HCT116 (cell line): ENCODE measurements around the gene MOB3A. TPM values are rescaled to one million over a fixed set of nuclear protein-coding genes. Genes with fewer than 3 reads are reported as not detected.
"Not testable (repeated sequence)": the region's sequence is repeated elsewhere in the genome, so short reads cannot be mapped to it uniquely, and the experiment has no call there.

ENCODE experiments used
- ATAC-seq: fragments of 200-7000 bp; cut with Tn5 transposase; 2 replicates; pipeline ENCODE4 v1.9.1; 2020; ENCODE audit warnings: mild to moderate bottlenecking, moderate library complexity
- BruUV-seq: library from RNA; stranded (reverse); fragments of 400-500 nt; replicated peaks from 2 replicates; lab custom pipeline; 2021; lab: Mats Ljungman, UMichigan
- CTCF ChIA-PET: fragments of 300-600 bp; sonication (Branson Sonifier 250); formaldehyde crosslinking; loops from one replicate; lab custom pipeline; 2021; ENCODE audit warnings: antibody characterized with exemption; lab: Charles Lee
- POLR2A ChIA-PET: fragments of 300-600, 350-600 bp; sonication (Branson Sonifier 250); formaldehyde crosslinking; loops from one replicate; lab custom pipeline; 2021; ENCODE audit warnings: antibody characterized with exemption; lab: Charles Lee
- RAD21 ChIA-PET, 2 experiments: fragments of 300-600 bp; sonication (Branson Sonifier 250); formaldehyde crosslinking; loops; one replicate each; lab custom pipeline; 2023; ENCODE audit warnings: low total read pairs in 2 of 2; ENCODE audit not compliant: uncharacterized antibody in 2 of 2, unreplicated experiment in 2 of 2, low non-redundant PET in 1 of 2; lab: Charles Lee
- DNase-seq: peaks from one replicate; pipeline ENCODE4 v3.0.0-alpha.2; 2010; ENCODE audit warnings: low read depth, low spot score
- H2AFZ ChIP-seq: fragments of 200-600 bp; shearing (Covaris generic), sonication (generic); 2 replicates; pipeline ENCODE4 v1.6.1; 2017; ENCODE audit warnings: low read depth, mixed run types, mixed read lengths, antibody characterized with exemption, low read length; ENCODE audit not compliant: poor library complexity, severe bottlenecking
- H3K27ac ChIP-seq: 2 replicates; pipeline ENCODE4 v1.5.1; 2012; ENCODE audit warnings: low read depth, low read length
- H3K27me3 ChIP-seq: fragments of 200-600 bp; sonication (generic); 2 replicates; pipeline ENCODE4 v1.6.1; 2016; ENCODE audit warnings: mixed run types, low read length, mixed read lengths; ENCODE audit not compliant: insufficient read depth
- H3K36me3 ChIP-seq, 2 experiments: fragments of 200-500 bp in 1 of 2; fragments of 200-600 bp in 1 of 2; sonication (Bioruptor generic) in 1 of 2; sonication (generic) in 1 of 2; 2 replicates each; pipeline versions ENCODE4 v1.5.1 to v1.6.1; 2014 to 2016; ENCODE audit warnings: low read length in 2 of 2, inconsistent platforms in 1 of 2, mixed read lengths in 1 of 2, mixed run types in 1 of 2; ENCODE audit not compliant: insufficient read depth in 2 of 2, control insufficient read depth in 1 of 2
- H3K4me1 ChIP-seq, 2 experiments: fragments of 200-600 bp in 1 of 2; sonication (generic) in 1 of 2; 2 replicates each; pipeline versions ENCODE4 v1.5.1 to v1.6.1; 2012 to 2017; ENCODE audit warnings: low read length in 2 of 2, inconsistent platforms in 1 of 2, mild to moderate bottlenecking in 1 of 2, mixed read lengths in 1 of 2, mixed run types in 1 of 2, moderate library complexity in 1 of 2; ENCODE audit not compliant: insufficient read depth in 2 of 2, control insufficient read depth in 1 of 2
- H3K4me2 ChIP-seq: fragments of 200-600 bp; sonication (generic); 2 replicates; pipeline ENCODE4 v1.6.1; 2017; ENCODE audit warnings: mixed run types, low read length, mixed read lengths
- H3K4me3 ChIP-seq, 2 experiments: fragments of 200-600 bp in 1 of 2; sonication (generic) in 1 of 2; replicated peaks in 1 of 2; 2 replicates each; pipeline ENCODE4 v1.5.1; 2011 to 2016; ENCODE audit warnings: low read length in 2 of 2, control low read depth in 1 of 2, low read depth in 1 of 2, mild to moderate bottlenecking in 1 of 2, mixed read lengths in 1 of 2, mixed run types in 1 of 2
- H3K79me2 ChIP-seq: fragments of 200-600 bp; sonication (generic); 2 replicates; pipeline ENCODE4 v1.6.1; 2017; ENCODE audit warnings: mild to moderate bottlenecking, mixed run types, low read length, moderate library complexity, mixed read lengths; ENCODE audit not compliant: insufficient read depth
- H3K9ac ChIP-seq: fragments of 200-600 bp; sonication (generic); 2 replicates; pipeline ENCODE4 v1.6.1; 2016; ENCODE audit warnings: low read length, mixed read lengths
- H3K9me2 ChIP-seq: fragments of 200-600 bp; sonication (generic), shearing (Covaris generic); 2 replicates; pipeline ENCODE4 v1.6.1; 2017; ENCODE audit warnings: mixed run types, mild to moderate bottlenecking, moderate library complexity; ENCODE audit not compliant: insufficient read depth
- H3K9me3 ChIP-seq, 2 experiments: fragments of 200-500 bp in 1 of 2; fragments of 200-600 bp in 1 of 2; sonication (Bioruptor generic) in 1 of 2; sonication (generic) in 1 of 2; 2 replicates each; pipeline ENCODE4 v1.6.1; 2014 to 2017; ENCODE audit warnings: low read length in 2 of 2, mixed read lengths in 2 of 2, inconsistent platforms in 1 of 2, low read depth in 1 of 2, mild to moderate bottlenecking in 1 of 2, mixed run types in 1 of 2, moderate library complexity in 1 of 2; ENCODE audit not compliant: control insufficient read depth in 1 of 2, insufficient read depth in 1 of 2
- H4K20me1 ChIP-seq: fragments of 200-600 bp; sonication (generic), shearing (Covaris generic); 2 replicates; pipeline ENCODE4 v1.6.1; 2017; ENCODE audit warnings: mixed run types, mild to moderate bottlenecking, moderate library complexity; ENCODE audit not compliant: insufficient read depth
- EGR1 ChIP-seq: IDR thresholded peaks from 2 replicates; pipeline ENCODE4 v1.6.1; 2012; ENCODE audit warnings: low read depth
- RAD21 ChIP-seq: IDR thresholded peaks from 2 replicates; pipeline ENCODE4 v1.6.1; 2012; ENCODE audit warnings: low read depth, mild to moderate bottlenecking
- ZNF274 ChIP-seq: fragments of 200-500 bp; sonication (Bioruptor generic); IDR thresholded peaks from 2 replicates; pipeline ENCODE4 v1.6.1; 2014; ENCODE audit warnings: mild to moderate bottlenecking, low read depth, low read length, inconsistent platforms
- intact Hi-C: fragments of 100-400 bp; cut with micrococcal nuclease; formaldehyde crosslinking; loops from 2 replicates; pipeline ENCODE4 v1.10.0; 2022
- total RNA-seq: library from RNA; stranded (reverse); gene quantifications from one replicate; pipeline ENCODE4 v1.2.1, GENCODE V29; 2021; ENCODE audit not compliant: unreplicated experiment

MOB3A gene
- total RNA-seq, 1 experiment from 2014 or later = 32.1 TPM

DNA sequence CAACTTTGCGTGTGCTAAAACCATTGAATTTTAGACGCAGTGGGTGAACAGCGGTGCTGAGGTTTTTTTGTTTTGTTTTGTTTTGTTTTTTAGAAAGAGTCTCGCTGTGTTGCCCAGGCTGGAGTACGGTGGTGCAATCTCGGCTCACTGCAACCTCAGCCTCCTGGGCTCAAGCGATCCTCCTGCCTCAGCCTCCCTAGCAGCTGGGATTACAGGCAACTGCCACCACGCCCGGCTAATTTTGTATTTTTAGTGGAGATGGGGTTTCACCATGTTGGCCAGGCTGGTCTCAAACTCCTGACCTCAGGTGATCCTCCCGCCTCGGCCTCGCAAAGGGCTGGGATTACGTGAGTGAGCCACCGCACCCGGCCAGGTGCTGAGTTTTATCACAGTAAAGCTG is 61.9 kb downstream of the MOB3A start:
- Histone ChIP-seq H3K4me3 (peak overlapping the region; percentile 57 to 61), H3K9me3 (peaks cover 0 to 11% of the 10 kb centered on the region in 2 experiments; a peak in 1 of 4 replicates), H3K4me1 (peaks cover 46 to 64% of the 10 kb centered on the region in 2 experiments), H3K27ac (peak overlapping the region; percentile 93), H3K4me2 (peak overlapping the region; percentile 85), H3K9ac (peak overlapping the region; percentile 65)
- POLR2A ChIA-PET = interaction anchor here (0.9 to 2.3 kb wide), 4 partner anchors 13 to 26 kb away, joined by 3 to 12 read pairs (median 6); no protein-coding TSS in a partner anchor
- RAD21 ChIA-PET, H3K27me3 ChIP-seq, ATAC-seq, H3K79me2 ChIP-seq, CTCF ChIA-PET, DNase-seq, H3K36me3 ChIP-seq, BruUV-seq, H3K9me2 ChIP-seq, H4K20me1 ChIP-seq, H2AFZ ChIP-seq: not testable (repeated sequence)
- intact Hi-C loops = loop anchor here (5.0 kb wide), 1 partner anchor 118 kb away; the partner anchor contains the start of gene AP3D1

DNA sequence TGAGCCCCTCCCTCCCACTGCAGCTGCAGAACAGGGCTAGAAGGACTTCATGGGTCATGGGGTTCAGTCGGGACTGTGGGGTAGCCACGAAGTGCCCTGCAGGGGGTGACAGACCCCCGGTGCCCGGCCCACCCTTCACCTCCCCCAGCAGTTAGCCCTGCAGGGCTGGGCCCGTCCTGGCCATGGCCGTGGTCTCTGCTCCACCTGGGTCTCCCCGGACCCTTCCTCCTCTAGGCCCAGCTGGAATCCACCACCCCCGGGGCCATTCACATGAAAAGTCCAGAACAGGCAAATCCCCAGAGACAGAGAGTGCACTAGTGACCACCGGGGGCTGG is 62.3 kb downstream of the MOB3A start:
- peak overlapping the region; percentile 93; the same call in 1 of the 2 replicates for H3K27ac ChIP-seq
- no TSS peak for BruUV-seq
- intact Hi-C loops = loop anchor here (5.0 kb wide), 1 partner anchor 119 kb away; the partner anchor contains the start of gene AP3D1
- H3K4me3 ChIP-seq = peak overlapping the region; percentile 57 to 61; a peak in 3 of 4 replicates
- H2AFZ ChIP-seq = no peak overlapping the region
- peak overlapping the region; percentile 65 for H3K9ac ChIP-seq
- POLR2A ChIA-PET = interaction anchor here (2.3 kb wide), 1 partner anchor 19 kb away, joined by 12 read pairs; no protein-coding TSS in a partner anchor
- no peaks in the 10 kb centered on the region for H4K20me1 ChIP-seq
- ATAC-seq = no peak
- peak overlapping the region; percentile 85 for H3K4me2 ChIP-seq
- peaks cover 0 to 11% of the 10 kb centered on the region in 2 experiments; a peak in 1 of 4 replicates for H3K9me3 ChIP-seq
- peaks cover 48 to 69% of the 10 kb centered on the region in 2 experiments for H3K4me1 ChIP-seq
- CTCF ChIA-PET = no interaction called here
- TF ChIP-seq ZNF274 = no peak
- TF ChIP-seq EGR1 = no peak
- no peak for TF ChIP-seq RAD21
- no peak for DNase-seq
- H3K9me2 ChIP-seq = no peaks in the 10 kb centered on the region
- RAD21 ChIA-PET = interaction anchor here in 1 of 2 experiments (0.5 kb wide), 1 partner anchor 34 kb away, joined by 3 read pairs; no protein-coding TSS in a partner anchor
- H3K79me2 ChIP-seq = no peaks in the 10 kb centered on the region
- no peaks in the 10 kb centered on the region; a peak in 1 of 4 replicates for H3K36me3 ChIP-seq
- no peaks in the 10 kb centered on the region for H3K27me3 ChIP-seq
